Tibial nerve (tissue), 4 donors: ENCODE measurements around the gene TMEM235. TPM values are rescaled to one million over a fixed set of nuclear protein-coding genes. Genes with fewer than 3 reads are reported as not detected.
A peak's percentile ranks its signal among the peaks of the same experiment; 100 is the strongest.

ENCODE experiments used
- DNase-seq, 2 donors: peaks; one replicate each; pipeline ENCODE4 v3.0.0-alpha.2; 2019; ENCODE audit warnings: low spot score in 2 of 2
- H3K27ac ChIP-seq, 4 donors: fragments of 200-600 bp; sonication (generic) in 3 of 4; one replicate each; pipeline ENCODE4 v1.5.1; 2017 to 2019; ENCODE audit warnings: mild to moderate bottlenecking in 1 of 4
- H3K27me3 ChIP-seq, 2 donors: fragments of 200-600 bp; sonication (generic) in 1 of 2; one replicate each; pipeline versions ENCODE4 v1.5.1 to v1.6.0; 2017 to 2019
- H3K36me3 ChIP-seq, 3 donors: fragments of 200-600 bp; sonication (generic); one replicate each; pipeline ENCODE4 v1.5.1; 2018 to 2019
- H3K4me1 ChIP-seq, 4 donors: fragments of 200-600 bp; sonication (generic) in 3 of 4; one replicate each; pipeline ENCODE4 v1.5.1; 2017 to 2019
- H3K4me3 ChIP-seq, 4 donors: fragments of 200-600 bp; sonication (generic) in 3 of 4; one replicate each; pipeline ENCODE4 v1.5.1; 2017 to 2019; ENCODE audit warnings: mild to moderate bottlenecking in 1 of 4, moderate library complexity in 1 of 4
- H3K9me3 ChIP-seq, 4 donors: fragments of 200-600 bp; sonication (generic) in 3 of 4; one replicate each; pipeline ENCODE4 v1.5.1; 2017 to 2019
- EP300 ChIP-seq, 2 donors: sonication (generic); formaldehyde crosslinking; IDR thresholded peaks; one replicate each; pipeline ENCODE4 v1.6.1; 2017; ENCODE audit warnings: antibody characterized with exemption in 2 of 2, mild to moderate bottlenecking in 1 of 2
- POLR2A ChIP-seq, 2 donors: fragments of 450-650 bp; IDR thresholded peaks; one replicate each; pipeline ENCODE4 v1.6.1; 2017; ENCODE audit warnings: antibody characterized with exemption in 2 of 2, mild to moderate bottlenecking in 2 of 2, moderate library complexity in 2 of 2
- WGBS, 2 donors: methylation state at CpG; one replicate each; pipeline ENCODE4 v1.1.5; 2018; 5-methylcytosine and 5-hydroxymethylcytosine counted together
- total RNA-seq, 4 donors: library from RNA; depleted of rRNA; stranded (reverse); fragments of >200 nt; gene quantifications; one replicate each; pipeline ENCODE4 v1.1.0, GENCODE V29; 2016
- TF ChIP-seq, protein P1 (sequence below), 5 experiments: fragments of 200-600 bp in 3 of 5; fragments of 450-650 bp in 2 of 5; sonication (generic) in 3 of 5; IDR thresholded peaks; one replicate each; pipeline ENCODE4 v1.5.1; 2016 to 2019; ENCODE audit warnings: antibody characterized with exemption in 5 of 5, mild to moderate bottlenecking in 3 of 5, moderate library complexity in 2 of 5

Gene TMEM235
- total RNA-seq, 4 donors from 2014 or later = not detected

DNA sequence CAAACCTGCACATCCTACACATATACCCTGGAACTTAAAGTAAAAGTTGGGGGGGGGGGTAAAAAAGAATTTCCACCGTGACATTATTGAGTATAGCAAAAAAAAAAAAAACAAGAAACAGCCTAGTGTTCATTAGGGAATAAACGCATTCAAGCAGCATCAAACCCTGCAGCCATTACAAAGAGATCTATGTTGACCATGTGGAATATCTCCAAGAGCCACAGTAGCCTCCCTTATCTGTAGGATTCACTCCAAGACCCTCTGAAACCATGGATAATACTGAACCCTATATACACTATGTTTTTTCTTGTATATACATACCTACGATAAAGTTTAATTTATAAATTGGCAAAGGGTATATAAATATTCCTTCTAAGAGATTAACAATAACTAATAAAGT lies 22.9 kb upstream of the TMEM235 start:
- no peak overlapping the region for H3K27ac ChIP-seq
- no peak for DNase-seq
- WGBS, 2 donors = 45 to 49% methylated on average over 3 of the region's 3 CpGs
- H3K36me3 ChIP-seq = peaks cover 0 to 44% (median 0%) of the 10 kb centered on the region in 3 donors
- TF ChIP-seq EP300 (IDR thresholded peaks at IDR 0.05) = no peak
- TF ChIP-seq POLR2A (IDR thresholded peaks at IDR 0.05) = no peak
- TF ChIP-seq, protein P1, sequence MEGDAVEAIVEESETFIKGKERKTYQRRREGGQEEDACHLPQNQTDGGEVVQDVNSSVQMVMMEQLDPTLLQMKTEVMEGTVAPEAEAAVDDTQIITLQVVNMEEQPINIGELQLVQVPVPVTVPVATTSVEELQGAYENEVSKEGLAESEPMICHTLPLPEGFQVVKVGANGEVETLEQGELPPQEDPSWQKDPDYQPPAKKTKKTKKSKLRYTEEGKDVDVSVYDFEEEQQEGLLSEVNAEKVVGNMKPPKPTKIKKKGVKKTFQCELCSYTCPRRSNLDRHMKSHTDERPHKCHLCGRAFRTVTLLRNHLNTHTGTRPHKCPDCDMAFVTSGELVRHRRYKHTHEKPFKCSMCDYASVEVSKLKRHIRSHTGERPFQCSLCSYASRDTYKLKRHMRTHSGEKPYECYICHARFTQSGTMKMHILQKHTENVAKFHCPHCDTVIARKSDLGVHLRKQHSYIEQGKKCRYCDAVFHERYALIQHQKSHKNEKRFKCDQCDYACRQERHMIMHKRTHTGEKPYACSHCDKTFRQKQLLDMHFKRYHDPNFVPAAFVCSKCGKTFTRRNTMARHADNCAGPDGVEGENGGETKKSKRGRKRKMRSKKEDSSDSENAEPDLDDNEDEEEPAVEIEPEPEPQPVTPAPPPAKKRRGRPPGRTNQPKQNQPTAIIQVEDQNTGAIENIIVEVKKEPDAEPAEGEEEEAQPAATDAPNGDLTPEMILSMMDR (IDR thresholded peaks at IDR 0.05) = no peak
- H3K4me1 ChIP-seq = no peaks in the 10 kb centered on the region
- H3K9me3 ChIP-seq = no peaks in the 10 kb centered on the region
- no peak overlapping the region for H3K4me3 ChIP-seq
- H3K27me3 ChIP-seq = no peaks in the 10 kb centered on the region

DNA sequence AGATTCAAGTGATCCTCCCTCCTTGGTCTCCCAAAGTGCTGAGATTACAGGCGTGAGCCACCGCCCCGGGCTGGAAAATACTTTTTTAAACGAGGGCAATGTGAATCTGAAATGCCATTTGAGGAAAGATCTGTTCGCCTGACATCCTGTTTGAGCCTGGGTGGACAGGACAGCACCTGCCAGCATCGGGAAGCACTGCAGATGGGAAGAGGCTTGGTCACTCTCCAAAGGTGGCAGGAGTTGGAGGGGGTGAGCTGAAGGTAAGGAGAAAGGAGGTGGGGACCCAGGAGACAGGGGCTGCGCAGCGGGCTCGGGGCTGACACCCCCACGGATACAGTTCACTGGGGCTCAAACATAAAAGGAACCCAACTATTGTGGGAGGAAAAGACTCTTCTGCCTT lies 21.3 kb upstream of the TMEM235 start:
- Histone ChIP-seq H3K4me3 (no peak overlapping the region), H3K36me3 (peaks cover 0 to 28% (median 0%) of the 10 kb centered on the region in 3 donors), H3K27me3 (no peaks in the 10 kb centered on the region), H3K27ac (no peak overlapping the region), H3K4me1 (peaks cover 0 to 11% (median 7%) of the 10 kb centered on the region in 4 donors), H3K9me3 (no peaks in the 10 kb centered on the region)
- TF ChIP-seq EP300 (IDR thresholded peaks at IDR 0.05) (no peak), POLR2A (IDR thresholded peaks at IDR 0.05) (no peak)
- TF ChIP-seq, protein P1 (IDR thresholded peaks at IDR 0.05) = no peak
- WGBS, 2 donors = 85 to 86% methylated on average over 10 of the region's 10 CpGs
- no peak for DNase-seq

DNA sequence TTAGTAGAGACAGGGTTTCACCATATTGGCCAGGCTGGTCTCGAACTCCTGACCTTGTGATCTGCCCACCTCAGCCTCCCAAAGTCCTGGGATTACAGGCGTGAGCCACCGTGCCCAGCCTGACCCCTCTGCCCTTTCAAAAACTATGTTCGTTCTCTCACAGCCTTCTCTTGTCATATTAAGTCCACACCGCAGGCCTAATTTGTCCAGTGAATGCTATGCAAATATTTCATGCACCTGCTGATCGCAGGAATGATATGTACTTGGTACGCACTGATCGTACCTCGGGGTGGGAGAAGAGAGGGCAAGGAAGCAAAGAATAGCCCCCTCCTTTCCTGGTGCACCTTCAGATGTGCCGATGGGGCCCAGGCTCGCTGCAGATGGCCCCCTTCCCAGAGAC lies 20.4 kb upstream of the TMEM235 start:
- DNase-seq = no peak
- H3K36me3 ChIP-seq = peaks cover 0 to 19% (median 0%) of the 10 kb centered on the region in 3 donors
- 82 to 85% methylated on average over 11 of the region's 11 CpGs for WGBS, 2 donors
- TF ChIP-seq, protein P1 (IDR thresholded peaks at IDR 0.05) = no peak
- TF ChIP-seq EP300 (IDR thresholded peaks at IDR 0.05) = no peak
- no peak for TF ChIP-seq POLR2A (IDR thresholded peaks at IDR 0.05)
- H3K4me3 ChIP-seq = no peak overlapping the region
- peaks cover 0 to 11% (median 7%) of the 10 kb centered on the region in 4 donors for H3K4me1 ChIP-seq
- no peaks in the 10 kb centered on the region for H3K27me3 ChIP-seq
- H3K9me3 ChIP-seq = no peaks in the 10 kb centered on the region
- H3K27ac ChIP-seq = no peak overlapping the region

DNA sequence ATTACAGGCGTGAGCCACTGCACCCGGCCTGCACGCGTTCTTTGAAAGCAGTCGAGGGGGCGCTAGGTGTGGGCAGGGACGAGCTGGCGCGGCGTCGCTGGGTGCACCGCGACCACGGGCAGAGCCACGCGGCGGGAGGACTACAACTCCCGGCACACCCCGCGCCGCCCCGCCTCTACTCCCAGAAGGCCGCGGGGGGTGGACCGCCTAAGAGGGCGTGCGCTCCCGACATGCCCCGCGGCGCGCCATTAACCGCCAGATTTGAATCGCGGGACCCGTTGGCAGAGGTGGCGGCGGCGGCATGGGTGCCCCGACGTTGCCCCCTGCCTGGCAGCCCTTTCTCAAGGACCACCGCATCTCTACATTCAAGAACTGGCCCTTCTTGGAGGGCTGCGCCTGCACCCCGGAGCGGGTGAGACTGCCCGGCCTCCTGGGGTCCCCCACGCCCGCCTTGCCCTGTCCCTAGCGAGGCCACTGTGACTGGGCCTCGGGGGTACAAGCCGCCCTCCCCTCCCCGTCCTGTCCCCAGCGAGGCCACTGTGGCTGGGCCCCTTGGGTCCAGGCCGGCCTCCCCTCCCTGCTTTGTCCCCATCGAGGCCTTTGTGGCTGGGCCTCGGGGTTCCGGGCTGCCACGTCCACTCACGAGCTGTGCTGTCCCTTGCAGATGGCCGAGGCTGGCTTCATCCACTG lies 17.3 kb upstream of the TMEM235 start, which contains the start of gene BIRC5:
Gene BIRC5, plus strand, starts transcription at position 238 of the 690 bp plus-strand sequence. Its CDS starts 64 bp downstream, at position 302.
- peaks cover 0 to 11% (median 7%) of the 10 kb centered on the region in 4 donors for H3K4me1 ChIP-seq
- H3K27me3 ChIP-seq = no peaks in the 10 kb centered on the region
- H3K36me3 ChIP-seq = no peaks in the 10 kb centered on the region
- H3K27ac ChIP-seq = no peak within 1 kb of the TSS
- peak within 1 kb of the TSS; percentile 23 to 52 (median 48) for H3K4me3 ChIP-seq
- 2 to 3% methylated on average over 21 to 47 of the region's 60 CpGs for WGBS, 2 donors
- peak; percentile 62 to 87 for TF ChIP-seq EP300 (IDR thresholded peaks at IDR 0.05)
- no peak for TF ChIP-seq POLR2A (IDR thresholded peaks at IDR 0.05)
- DNase-seq = peak; percentile 80 to 85
- no peaks in the 10 kb centered on the region for H3K9me3 ChIP-seq

DNA sequence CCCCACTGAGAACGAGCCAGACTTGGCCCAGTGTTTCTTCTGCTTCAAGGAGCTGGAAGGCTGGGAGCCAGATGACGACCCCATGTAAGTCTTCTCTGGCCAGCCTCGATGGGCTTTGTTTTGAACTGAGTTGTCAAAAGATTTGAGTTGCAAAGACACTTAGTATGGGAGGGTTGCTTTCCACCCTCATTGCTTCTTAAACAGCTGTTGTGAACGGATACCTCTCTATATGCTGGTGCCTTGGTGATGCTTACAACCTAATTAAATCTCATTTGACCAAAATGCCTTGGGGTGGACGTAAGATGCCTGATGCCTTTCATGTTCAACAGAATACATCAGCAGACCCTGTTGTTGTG lies 16.7 kb upstream of the TMEM235 start:
- no peak overlapping the region for H3K27ac ChIP-seq
- TF ChIP-seq, protein P1 (IDR thresholded peaks at IDR 0.05) = no peak
- no peak for TF ChIP-seq POLR2A (IDR thresholded peaks at IDR 0.05)
- no peak for TF ChIP-seq EP300 (IDR thresholded peaks at IDR 0.05)
- H3K9me3 ChIP-seq = no peaks in the 10 kb centered on the region
- no peaks in the 10 kb centered on the region for H3K27me3 ChIP-seq
- WGBS, 2 donors = 11 to 18% methylated on average over 5 of the region's 5 CpGs
- DNase-seq = no peak
- peak overlapping the region in 3 of 4 donors; percentile 48 to 52 (median 49) for H3K4me3 ChIP-seq
- H3K4me1 ChIP-seq = peaks cover 0 to 11% (median 7%) of the 10 kb centered on the region in 4 donors
- H3K36me3 ChIP-seq = no peaks in the 10 kb centered on the region
